ENCODE measurements around the gene PCDH9. TPM values are rescaled to one million over a fixed set of nuclear protein-coding genes. Genes with fewer than 3 reads are reported as not detected.

Gene PCDH9
- polyA plus RNA-seq, 1 of the 3 experiments (the other 2 are of a cell fraction), result 1.3 TPM

DNA sequence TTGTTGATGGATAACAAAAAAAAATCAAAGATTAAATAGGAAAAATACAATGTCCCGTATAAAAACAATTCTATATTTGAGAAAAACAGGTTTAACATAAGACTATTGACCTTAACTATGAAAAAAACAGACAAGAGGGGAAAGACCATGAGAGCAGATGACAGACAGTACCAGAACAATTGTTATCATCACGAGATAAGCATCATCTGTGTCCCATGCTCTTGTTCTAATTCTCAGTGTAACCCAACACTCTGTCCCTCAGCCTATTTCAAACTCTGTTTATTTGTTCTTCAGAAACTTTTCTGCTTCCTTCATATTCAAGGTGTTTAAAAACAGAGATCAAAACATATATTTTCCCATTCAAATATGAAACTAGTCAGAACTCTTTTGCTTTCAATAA, 216.4 kb downstream of the PCDH9 start:
- DNase-seq, result no peak
- Histone ChIP-seq H3K27ac (ENCODE audit: low read depth in 2 of 2, low read length in 1 of 2) (no peak overlapping the region), H3K9me3 (no peaks in the 10 kb centered on the region), H2AFZ (ENCODE audit: low read depth) (no peak overlapping the region), H3K4me3 (ENCODE audit: low read depth in 2 of 2, low read length in 1 of 2) (no peak overlapping the region), H4K20me1 (ENCODE audit: insufficient read depth) (no peaks in the 10 kb centered on the region), H3K36me3 (replicated peaks in 1 of 2; ENCODE audit: control insufficient read depth in 1 of 2, insufficient read depth in 2 of 2, low read length in 1 of 2) (no peaks in the 10 kb centered on the region), H3F3A (replicated peaks; ENCODE audit: insufficient read depth) (no peaks in the 10 kb centered on the region), H3K9me2 (no peaks in the 10 kb centered on the region), H3K9ac (no peak overlapping the region), H3K79me2 (ENCODE audit: insufficient read depth) (no peaks in the 10 kb centered on the region), H3K4me2 (no peak overlapping the region), H3K27me3 (ENCODE audit: insufficient read depth) (no peaks in the 10 kb centered on the region), H3K4me1 (ENCODE audit: control insufficient read depth in 1 of 2, insufficient read depth in 2 of 2, low read depth in 1 of 2, low read length in 1 of 2) (no peaks in the 10 kb centered on the region)
- POLR2A ChIA-PET, result no interaction called here
- WGBS (ENCODE audit: low lambda C conversion rate), result 75% methylated on average over 2 of the region's 2 CpGs
- no peak for TF ChIP-seq TAF1 (IDR thresholded peaks at IDR 0.05; ENCODE audit: borderline replicate concordance, low read depth, low read length)
- TF ChIP-seq GABPA (IDR thresholded peaks at IDR 0.05; ENCODE audit: low read depth), result no peak
- no peak for TF ChIP-seq CTCF (IDR thresholded peaks at IDR 0.05)
- TF ChIP-seq EP300 (IDR thresholded peaks at IDR 0.05; ENCODE audit: borderline replicate concordance in 1 of 2, low read depth in 1 of 2, low read length in 1 of 2), result no peak
- TF ChIP-seq TCF12 (IDR thresholded peaks at IDR 0.05), result no peak
- TF ChIP-seq, protein P1, sequence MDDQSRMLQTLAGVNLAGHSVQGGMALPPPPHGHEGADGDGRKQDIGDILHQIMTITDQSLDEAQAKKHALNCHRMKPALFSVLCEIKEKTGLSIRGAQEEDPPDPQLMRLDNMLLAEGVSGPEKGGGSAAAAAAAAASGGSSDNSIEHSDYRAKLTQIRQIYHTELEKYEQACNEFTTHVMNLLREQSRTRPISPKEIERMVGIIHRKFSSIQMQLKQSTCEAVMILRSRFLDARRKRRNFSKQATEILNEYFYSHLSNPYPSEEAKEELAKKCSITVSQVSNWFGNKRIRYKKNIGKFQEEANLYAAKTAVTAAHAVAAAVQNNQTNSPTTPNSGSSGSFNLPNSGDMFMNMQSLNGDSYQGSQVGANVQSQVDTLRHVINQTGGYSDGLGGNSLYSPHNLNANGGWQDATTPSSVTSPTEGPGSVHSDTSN (IDR thresholded peaks at IDR 0.05), result no peak
- TF ChIP-seq RFX5 (IDR thresholded peaks at IDR 0.05; ENCODE audit: low read length), result no peak
- TF ChIP-seq FOSL2 (IDR thresholded peaks at IDR 0.05; ENCODE audit: borderline replicate concordance, low read depth), result no peak
- no peak for TF ChIP-seq IRF3 (IDR thresholded peaks at IDR 0.05; ENCODE audit: low read depth, low read length)
- no peak for TF ChIP-seq TEAD4 (IDR thresholded peaks at IDR 0.05; ENCODE audit: borderline replicate concordance, insufficient read depth)
- no peak for TF ChIP-seq NRF1 (IDR thresholded peaks at IDR 0.05; ENCODE audit: low read depth, low read length)
- TF ChIP-seq MXI1 (IDR thresholded peaks at IDR 0.05; ENCODE audit: low read depth, low read length), result no peak
- TF ChIP-seq POLR2AphosphoS5 (IDR thresholded peaks at IDR 0.05; ENCODE audit: low read depth, low read length), result no peak
- TF ChIP-seq, protein P2, sequence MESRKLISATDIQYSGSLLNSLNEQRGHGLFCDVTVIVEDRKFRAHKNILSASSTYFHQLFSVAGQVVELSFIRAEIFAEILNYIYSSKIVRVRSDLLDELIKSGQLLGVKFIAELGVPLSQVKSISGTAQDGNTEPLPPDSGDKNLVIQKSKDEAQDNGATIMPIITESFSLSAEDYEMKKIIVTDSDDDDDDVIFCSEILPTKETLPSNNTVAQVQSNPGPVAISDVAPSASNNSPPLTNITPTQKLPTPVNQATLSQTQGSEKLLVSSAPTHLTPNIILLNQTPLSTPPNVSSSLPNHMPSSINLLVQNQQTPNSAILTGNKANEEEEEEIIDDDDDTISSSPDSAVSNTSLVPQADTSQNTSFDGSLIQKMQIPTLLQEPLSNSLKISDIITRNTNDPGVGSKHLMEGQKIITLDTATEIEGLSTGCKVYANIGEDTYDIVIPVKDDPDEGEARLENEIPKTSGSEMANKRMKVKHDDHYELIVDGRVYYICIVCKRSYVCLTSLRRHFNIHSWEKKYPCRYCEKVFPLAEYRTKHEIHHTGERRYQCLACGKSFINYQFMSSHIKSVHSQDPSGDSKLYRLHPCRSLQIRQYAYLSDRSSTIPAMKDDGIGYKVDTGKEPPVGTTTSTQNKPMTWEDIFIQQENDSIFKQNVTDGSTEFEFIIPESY (IDR thresholded peaks at IDR 0.05; ENCODE audit: borderline replicate concordance, low read depth), result no peak
- no peak for TF ChIP-seq SMC3 (IDR thresholded peaks at IDR 0.05; ENCODE audit: low read depth, low read length)
- no peak for TF ChIP-seq FOXJ3 (CRISPR knock-in tag; IDR thresholded peaks at IDR 0.05)
- CTCF ChIA-PET, result interaction anchor here (0.6 kb wide), 1 partner anchor 380 kb away, joined by 3 read pairs; no protein-coding TSS in a partner anchor

Data from SK-N-SH (cell line).